Ecto neural progenitor cell (in vitro differentiated cells): ENCODE results near the gene AGBL3.

Experiments used
- DNase-seq: peaks from one replicate; pipeline ENCODE4 v3.0.0-alpha.2; 2018; ENCODE audit warnings: low spot score

The AGBL3 gene

DNA sequence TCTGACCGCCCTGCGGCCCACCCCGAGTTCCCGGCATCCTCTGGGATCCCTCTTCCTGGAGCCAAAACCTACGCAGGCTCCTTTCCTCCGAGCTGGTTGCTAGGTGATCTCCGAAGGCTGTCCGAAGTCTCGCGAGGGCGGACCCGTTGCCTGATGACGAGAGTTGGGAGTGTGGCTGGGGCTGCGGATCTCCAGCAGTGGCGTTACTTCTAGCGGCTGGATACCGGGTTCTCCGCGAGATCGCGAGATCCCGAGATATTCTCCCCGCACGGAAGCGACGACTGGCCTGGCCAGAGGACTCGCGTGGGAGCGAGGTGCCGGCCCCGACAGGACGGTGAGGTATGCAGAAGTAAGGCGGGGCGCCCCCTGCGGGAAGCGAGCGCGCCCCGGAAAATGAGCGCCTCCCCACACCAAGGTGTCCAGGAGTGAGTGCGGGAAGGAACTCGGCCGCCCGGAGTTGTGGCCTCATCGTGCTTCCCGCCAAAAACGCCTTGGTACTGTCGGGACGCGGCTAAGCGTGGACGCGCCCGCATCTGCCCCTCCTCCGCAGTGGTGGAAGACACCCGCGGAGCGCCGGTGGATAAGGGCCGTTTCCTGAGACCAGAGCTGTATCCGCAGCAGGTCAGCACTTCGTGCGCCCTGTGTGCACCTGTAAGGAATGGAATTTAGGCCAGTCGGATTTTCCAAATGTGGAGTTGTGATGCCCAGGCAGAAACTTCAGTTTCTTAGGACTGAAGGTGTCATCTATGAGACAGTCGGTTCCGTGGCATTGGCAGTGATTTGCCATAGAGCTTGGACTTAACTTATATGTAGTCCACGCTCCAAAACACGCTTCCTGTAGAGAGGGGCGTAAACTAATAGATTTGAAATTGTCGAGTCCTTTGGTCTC is at the start of gene AGBL3:
AGBL3 (plus strand) TSS at position 146 of the 889 bp plus-strand sequence. CDS start 1,426 bp downstream, outside the sequence.
- peak; percentile 95 for DNase-seq

DNA sequence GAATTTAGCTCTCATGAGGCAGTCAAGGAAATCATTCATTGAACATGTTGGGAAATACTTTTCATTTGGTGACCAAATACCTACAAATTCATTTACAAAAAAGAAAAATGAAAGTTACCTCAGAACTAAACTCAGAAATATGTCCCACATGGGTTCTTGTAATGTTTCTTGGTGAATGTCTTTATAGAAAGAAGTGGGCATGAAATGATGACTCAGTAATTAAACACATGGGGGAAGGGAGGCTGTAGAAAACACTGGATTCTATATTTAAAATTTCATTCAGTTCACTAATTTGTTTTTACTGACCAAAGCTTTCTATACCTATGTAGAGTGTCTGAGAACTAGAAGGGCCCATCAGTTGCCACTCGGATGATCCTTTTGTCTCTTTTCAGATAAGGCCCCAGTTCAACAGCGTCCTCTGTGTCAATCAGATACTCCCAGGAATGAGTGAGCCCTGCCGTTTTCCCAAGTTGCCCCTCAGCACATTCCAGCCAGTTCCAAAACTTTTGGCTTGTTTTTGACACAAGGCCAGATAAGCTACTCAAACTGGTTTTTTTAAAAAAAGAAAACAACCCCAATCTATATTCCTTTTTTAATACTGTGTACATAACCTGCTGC is 49.3 kb upstream of the AGBL3 start:
- DNase-seq: peak; percentile 48

DNA sequence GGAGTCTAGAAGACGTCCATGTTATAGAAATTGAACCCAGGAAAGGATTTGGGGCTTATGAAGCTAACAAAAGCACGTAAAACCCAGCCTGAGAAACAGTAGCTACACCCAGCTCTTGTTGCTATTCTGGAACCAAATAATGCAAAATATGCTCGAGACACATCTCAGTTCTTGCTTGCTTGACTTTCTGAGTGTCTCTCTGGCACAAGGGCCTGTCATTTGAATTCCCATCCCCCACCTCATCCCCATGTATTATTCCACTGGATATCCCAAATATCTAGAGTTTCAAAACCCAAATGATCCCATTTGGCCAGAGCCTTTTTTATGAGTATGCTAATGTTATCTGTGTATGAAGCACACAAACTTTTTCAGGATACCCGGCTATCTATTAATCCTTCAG is 48.2 kb upstream of the AGBL3 start:
- DNase-seq: no peak

DNA sequence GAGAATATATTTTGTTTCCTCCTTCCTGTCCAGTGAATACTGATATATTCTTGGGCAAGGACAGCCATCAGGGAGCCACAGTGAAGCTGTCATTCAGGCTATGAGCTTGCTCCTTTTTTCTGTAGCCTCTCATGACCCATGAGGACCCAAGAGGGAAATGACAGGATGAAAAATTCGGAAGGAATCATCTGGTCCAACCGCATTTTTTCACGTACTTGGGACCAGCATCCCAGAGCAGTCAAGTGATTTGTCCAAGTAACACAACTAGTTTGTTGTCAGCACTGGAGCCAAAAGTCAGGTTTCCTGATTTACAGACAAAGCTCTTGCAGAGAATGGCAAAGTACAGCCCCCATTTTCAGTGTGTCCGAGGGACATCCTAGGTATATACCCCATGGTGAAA is 47.2 kb upstream of the AGBL3 start:
- DNase-seq: no peak

DNA sequence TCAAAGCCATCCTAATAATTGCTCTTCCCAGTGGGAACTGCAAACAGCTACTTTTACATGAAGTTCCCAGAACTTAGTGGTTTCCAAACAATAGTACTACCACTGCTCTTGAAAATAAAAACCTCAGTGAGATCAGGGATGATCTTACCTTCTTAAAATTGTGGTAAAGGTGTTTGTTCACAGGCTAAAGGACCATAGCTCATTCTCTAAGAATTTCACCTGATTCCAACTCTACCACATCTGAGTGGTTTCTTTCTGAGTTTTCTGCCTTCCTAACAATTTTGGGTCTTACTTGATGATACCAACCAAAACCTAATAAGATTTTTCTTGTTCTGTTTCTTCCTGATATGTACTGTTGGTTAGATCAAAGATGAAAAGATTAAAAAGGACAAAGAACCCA is 45.6 kb upstream of the AGBL3 start:
- DNase-seq: no peak

DNA sequence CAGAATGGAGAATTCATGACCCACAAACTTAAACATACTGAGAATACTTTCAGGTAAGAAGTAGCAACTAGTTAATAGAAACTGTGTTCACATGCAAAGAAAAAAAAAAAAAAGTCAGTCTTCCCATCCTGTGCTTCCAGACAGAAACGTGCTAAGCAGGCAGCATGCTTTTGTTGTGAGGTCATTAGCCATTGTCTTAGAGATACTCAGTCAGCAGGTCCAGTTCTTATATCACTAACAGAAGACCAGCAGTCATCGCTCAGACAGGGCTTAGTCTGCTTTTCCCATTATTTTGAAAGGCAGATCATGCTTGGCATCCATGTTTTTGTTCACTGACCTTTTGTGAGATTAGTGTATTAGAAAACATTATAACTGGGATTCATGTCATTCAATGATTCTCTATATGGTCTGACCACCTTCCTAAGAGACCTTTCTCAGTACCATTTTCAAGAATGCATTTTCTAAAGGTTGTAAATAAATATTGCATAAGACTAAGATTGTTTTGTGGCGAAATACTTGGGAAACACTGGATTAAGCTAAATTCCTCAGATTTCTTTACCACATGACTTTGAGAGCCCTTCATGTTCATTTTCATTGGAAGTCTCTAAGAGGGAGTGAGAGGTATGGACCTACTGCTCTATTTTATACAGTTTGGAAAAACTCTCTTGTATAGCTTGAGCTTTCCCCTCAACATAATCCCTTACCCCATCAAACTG is 45.0 kb upstream of the AGBL3 start:
- no peak for DNase-seq

DNA sequence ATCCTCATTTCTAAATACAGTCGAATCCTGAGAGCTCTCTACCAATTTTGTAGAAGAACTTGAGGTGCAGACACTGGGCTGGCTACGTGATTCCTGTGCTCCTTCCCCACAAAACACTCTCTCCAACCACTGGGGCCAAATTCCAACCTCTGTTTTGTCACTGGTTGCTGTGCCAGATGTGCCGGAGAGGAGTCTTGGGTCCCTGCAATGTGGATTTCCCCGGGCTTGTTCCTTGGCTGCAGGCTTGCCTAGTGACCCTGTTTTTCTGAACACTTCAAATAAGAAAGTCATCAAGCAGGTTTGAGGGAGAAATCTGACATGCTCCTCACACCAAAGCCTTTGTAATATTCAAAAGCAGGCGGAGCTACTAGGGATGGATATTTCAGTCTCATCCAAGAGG is 44.4 kb upstream of the AGBL3 start:
- no peak for DNase-seq

DNA sequence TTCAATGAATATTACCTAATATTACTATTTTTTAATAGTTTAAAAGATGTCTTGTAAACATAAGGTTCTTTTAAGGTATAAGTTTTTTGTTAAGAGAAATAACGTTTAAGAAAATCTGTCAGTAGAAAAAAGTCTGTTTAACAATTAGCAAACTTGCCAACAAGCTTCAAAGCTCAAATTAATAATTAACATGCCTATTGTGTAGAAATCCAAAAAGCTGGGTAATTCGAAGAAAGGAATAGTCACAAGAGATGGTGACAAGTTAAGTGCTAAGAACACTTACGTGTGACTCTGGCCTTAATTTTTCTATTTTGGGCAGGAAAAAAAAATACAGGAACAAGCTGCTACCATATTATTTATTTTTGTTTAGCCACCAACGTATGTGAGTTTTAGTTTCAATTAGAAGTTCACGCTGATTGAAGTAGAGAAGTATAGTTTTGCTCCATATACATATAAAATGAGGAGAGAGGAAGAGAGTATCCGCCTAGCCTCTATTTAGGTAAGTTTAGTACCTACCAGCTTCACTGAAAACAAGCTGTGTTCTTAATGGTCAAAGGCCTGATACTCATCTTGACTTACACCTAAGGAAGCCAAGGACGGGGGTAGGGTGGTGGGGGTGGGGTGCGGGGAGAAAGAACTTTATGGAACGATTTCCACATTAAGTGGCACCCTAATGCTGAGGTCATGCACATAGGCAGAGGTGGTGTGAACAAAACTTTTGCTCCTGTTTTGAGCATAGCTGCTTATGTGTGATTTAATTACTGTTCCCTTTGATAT is 43.4 kb upstream of the AGBL3 start:
- no peak for DNase-seq

DNA sequence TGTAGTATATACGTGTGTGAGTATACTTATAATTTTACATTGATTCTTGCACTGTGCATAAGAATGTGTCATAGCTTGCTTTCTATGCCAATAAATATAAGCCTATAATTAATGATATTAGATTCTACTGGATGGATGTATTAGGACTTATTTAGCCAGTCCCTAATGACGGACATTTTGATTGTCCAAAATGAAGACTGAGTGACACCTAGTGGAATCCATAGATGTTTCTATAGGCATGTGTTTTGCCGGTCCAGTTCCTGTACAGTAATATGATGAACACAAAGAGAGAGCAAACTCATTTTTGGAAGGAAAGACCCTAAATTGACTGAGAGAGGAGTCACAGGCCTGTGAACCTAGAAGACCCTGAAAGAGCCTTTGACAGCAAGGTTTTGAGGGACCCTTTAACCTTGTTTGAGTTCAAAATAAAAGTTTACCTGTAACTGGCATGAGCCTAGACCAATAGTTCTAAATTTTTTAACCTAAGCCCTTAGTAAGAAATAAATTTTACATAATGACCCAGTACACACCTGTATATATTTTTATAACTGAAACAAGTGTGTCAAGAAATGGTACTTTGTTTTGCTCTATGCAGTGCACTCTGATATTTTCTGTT is 42.4 kb upstream of the AGBL3 start:
- no peak for DNase-seq

DNA sequence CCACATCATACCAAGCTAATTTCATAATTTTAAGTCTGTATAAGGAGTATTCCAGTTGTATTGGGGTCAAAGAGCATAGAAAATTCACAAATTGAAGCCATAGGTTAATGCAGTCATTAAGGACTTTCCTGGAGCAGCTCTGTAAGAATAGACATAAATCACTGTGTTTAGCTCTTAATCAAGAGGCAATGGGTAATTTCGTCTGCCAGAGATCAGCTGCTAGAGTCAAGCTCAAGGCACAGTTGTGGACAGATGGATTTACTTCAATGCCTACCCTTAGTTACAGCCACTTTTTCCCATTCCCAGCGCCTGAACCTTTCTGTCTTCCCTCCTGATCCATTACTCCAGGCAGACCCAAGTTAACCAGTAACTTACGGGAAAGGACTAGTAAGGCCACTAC is 40.6 kb upstream of the AGBL3 start:
- DNase-seq: no peak

DNA sequence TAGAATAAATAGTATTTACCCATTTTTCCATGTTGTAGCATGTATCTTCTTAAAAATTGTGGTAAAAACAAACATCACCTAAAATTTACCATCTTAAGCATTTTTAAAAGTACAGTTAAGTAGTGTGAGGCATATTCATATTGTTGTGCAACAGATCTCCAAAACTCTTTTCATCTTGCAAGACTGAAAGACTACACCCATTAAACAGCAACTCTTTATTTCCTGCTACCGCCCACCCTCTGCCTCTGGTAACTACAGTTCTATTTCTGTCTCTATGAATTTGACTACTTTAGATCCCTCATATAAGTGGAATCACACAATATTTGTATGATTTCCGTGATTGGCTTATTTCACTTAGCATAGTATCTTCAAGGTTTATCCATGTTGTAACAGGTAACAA is 40.0 kb upstream of the AGBL3 start:
- DNase-seq: no peak

DNA sequence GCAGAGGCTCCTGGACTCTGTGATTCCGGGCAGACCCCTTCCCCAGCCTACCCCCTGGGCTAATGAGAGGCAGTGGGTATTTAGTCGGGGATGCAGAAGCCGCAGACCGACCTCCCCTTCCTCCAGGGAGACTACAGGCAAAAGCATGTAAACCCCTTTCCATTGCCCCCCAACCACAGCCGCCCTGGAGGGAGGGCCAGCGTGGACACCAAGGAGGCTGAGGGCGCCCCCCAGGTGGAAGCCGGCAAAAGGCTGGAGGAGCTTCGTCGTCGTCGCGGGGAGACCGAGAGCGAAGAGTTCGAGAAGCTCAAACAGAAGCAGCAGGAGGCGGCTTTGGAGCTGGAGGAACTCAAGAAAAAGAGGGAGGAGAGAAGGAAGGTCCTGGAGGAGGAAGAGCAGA is 39.0 kb upstream of the AGBL3 start:
- DNase-seq: no peak

DNA sequence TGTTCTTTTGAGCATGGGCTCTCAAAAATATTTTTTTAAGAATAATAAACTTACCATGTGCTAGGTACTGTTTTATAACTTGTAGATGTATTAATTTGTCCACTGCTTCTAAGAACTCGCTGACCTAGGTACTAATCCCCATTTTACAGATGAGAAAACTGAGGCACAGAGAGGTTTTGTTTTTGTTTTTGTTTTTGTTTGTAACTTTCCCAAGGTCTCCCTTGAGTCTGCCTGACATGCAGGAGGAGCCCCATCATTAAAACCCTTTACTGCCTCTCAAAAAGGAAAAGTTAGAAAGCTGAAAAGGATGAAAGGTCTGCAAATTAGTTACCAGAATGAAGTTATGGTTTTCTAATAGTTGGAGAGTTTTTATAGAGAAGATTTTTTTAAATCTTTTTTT is 38.5 kb upstream of the AGBL3 start:
- no peak for DNase-seq

DNA sequence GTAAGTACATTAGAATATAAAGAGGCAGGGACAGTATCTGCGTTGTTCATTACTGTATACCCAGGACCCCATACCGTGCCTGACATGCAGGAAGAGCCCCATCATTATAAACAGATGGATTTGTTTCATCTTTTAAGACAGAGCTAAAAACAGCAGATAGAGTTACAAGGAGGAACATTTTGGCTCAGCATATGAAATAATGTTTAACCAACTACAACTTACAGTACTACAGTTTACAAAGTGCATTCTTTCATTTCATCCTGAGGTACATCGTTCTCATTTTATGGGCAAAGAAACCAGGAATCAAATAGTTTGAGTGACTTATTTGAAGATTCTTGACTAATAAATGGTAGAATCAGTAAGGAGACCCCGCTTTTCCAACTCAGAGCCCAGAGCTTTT is 38.1 kb upstream of the AGBL3 start:
- no peak for DNase-seq

DNA sequence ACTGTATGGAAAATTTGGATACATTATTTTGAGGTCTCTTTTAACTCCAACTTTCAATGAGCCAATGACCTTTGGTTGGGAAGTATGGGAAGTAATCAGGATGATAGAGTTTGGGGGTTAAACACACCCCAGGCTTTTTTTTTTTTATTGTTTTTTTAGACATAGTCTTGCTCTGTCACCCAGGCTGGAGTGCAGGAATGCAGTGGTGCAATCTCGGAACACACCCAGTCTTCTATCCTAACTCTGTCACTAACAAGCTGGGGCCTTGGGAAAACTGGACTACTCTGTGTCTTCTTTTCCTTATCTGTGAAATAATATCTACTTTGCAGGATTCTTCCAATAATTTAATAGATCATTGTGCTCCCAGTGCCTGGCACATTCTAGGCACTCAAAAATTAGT is 37.6 kb upstream of the AGBL3 start:
- DNase-seq: no peak

DNA sequence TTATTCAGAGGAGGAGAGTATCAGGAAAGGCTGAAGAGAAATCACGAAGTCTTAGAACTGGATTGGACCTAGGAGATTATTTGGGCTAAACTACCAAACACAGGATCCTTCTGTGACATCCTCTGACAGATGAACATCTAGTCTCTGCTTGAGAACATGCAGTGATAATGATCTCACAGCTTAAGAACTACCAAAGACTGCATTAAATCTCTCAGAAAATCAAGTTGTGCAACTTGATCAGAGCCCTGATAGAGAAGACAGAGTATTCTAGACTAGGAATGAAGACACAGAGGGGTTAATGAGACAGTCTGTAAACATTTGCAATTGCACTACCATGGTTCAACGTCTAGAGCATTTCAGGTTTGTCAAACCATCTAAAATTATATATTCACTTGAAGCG is 37.1 kb upstream of the AGBL3 start:
- DNase-seq: no peak

DNA sequence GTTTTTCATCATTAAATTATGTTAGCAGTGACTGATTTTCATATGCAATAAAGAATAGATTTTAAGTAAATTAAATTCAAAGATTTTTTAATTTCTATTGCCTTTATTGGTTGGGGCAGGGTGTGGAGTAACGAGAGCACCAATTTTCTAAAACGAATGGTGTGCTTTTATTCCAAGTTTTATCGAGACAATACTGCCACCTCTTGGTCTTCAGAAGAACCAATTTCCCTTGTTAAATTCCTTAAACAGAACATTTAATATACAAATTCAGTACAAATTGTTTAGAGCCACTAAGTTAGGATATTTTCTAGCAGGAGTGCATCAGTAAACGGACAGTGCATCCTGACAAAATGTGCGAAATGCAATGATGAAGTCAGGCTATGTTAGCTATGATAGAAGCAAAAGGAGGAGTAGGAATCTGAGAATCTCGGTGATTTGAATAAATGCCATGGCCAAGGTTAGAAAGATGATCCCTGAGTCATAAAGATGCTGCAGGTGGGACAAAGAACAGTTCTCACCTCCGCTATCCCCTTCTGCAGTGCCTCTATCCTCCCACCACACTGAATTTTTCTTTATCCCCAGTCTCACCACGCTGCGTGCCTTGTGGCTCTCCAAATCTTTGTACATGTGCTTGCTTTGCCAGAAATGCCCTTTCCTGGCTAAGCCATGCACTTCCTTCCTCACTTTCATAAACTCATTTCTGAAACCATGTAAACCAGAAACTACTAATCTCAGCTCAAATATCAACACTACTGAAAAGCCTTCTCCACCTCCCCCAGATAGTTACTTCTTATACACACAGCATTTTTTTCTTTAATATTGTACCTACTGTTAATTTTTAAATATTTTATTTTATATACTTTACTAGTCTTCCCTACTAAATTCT is 31.9 kb upstream of the AGBL3 start:
- no peak for DNase-seq

DNA sequence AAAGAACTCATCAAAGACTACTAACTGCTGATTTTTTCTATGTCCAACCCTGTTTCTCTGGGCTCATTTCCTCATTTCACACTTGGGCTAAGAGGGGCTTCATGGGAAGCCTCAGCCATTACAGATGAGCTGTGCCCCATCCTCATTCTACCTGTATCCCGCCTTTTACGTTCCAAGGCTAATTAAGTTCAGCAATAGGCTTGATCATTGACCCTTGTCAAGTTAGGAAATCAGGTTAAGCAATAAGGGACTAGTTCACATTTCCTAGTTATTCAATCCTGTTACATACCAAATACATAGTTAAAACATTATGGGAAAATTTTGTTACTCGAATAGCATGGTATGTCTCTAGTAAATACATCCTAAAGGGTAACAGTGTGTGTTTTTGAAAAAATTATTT is 29.3 kb upstream of the AGBL3 start:
- DNase-seq: no peak

DNA sequence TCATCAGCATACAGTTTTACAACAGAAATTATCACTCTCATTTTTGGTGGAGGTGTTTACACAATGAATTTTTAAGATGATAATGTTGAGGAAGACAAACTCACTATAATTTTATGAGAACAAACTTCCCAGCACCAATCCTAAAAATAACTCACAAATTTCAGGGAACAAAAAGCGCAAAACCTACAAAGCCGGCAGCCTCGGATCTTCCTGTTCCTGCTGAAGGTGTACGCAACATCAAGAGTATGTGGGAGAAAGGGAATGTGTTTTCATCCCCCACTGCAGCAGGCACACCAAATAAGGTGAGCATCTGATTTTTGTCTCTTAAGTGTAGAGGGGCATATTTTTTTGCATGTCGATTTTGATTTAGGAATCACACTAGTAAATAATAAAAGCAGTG is 26.5 kb upstream of the AGBL3 start:
- no peak for DNase-seq

DNA sequence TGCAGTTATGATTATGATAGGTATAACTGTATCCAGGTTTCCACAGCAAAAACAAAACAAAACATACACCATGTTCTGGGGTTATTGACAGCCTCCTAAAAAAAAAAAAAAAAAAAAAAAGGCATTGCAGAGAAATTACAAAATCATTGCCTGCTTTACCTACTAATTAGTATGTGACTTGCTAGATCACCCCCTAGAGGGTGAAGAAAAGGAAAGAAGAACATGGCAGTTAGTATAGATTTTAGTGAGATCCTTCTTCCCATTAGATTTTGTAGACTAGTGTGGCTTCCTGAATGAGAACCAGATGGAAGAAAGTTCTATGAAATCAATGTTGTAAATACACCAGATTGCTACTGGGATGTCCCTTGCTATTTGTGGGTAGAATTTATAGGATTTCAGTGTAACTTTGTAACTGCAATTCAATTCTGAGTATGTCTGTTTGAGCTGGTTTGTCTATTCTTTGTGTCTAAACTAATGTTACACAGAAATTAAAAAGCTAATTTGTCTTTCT is 24.0 kb upstream of the AGBL3 start:
- DNase-seq: no peak

DNA sequence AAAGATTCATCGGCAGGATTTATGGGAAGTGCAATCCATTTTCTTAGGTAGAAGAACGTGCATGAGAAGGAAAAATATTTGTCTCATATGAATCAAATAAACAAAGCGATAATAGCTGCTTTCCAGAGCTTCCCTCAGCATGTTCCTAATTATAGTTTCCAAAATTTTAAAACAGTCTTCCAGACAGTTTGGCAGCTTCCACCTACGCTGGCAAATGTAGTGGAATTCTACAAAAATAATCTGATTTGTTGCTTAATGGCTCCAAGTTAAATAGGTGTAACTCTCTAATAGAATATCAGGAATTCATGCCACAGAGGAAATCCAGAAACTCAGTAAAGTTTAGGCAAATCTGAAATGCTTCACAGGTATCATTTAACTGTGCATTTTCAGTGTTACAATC is 23.3 kb upstream of the AGBL3 start:
- no peak for DNase-seq
